Testis (tissue), 3 donors: ENCODE measurements around the gene SLC23A2. TPM values are rescaled to one million over a fixed set of nuclear protein-coding genes. Genes with fewer than 3 reads are reported as not detected.
A peak's percentile ranks its signal among the peaks of the same experiment; 100 is the strongest.

ENCODE experiments used
- DNase-seq: peaks from one replicate; pipeline ENCODE4 v3.0.0-alpha.2; 2019
- H3K27ac ChIP-seq, 2 donors: fragments of 200-600 bp; sonication (generic); one replicate each; pipeline ENCODE4 v1.5.1; 2019
- H3K27me3 ChIP-seq: fragments of 200-600 bp; sonication (generic); one replicate; pipeline ENCODE4 v1.5.1; 2019
- H3K36me3 ChIP-seq: fragments of 200-600 bp; sonication (generic); one replicate; pipeline ENCODE4 v1.5.1; 2017; ENCODE audit warnings: low read depth; ENCODE audit errors: missing control alignments
- H3K4me1 ChIP-seq: fragments of 200-600 bp; sonication (generic); one replicate; pipeline ENCODE4 v1.5.1; 2019
- H3K4me3 ChIP-seq, 2 donors: fragments of 200-600 bp; sonication (generic); one replicate each; pipeline ENCODE4 v1.5.1; 2017 to 2019
- H3K9me3 ChIP-seq: fragments of 200-600 bp; sonication (generic); one replicate; pipeline ENCODE4 v1.5.1; 2017
- POLR2A ChIP-seq: fragments of 450-650 bp; IDR thresholded peaks from one replicate; pipeline ENCODE4 v1.6.1; 2017; ENCODE audit warnings: antibody characterized with exemption, mild to moderate bottlenecking, moderate library complexity
- WGBS, 2 donors: methylation state at CpG; one replicate each; pipeline ENCODE4 v1.1.5; 2018; 5-methylcytosine and 5-hydroxymethylcytosine counted together
- intact Hi-C: fragments of 100-400 bp; cut with DNase I; formaldehyde crosslinking; loops from one replicate; pipeline ENCODE4 v1.15.1; 2023; ENCODE audit warnings: low total_unique reads
- polyA plus RNA-seq: library from polyadenylated mRNA; stranded (reverse); fragments of 350-450 nt; fragmentation: Illumina TruSeq; extraction: RNeasy Lipid Tissue Mini Kit (QIAGEN cat#74804); gene quantifications from one replicate; pipeline ENCODE4 v1.2.3, GENCODE V29; 2014; ENCODE audit warnings: low read depth, low replicate concordance; ENCODE audit not compliant: insufficient read depth
- total RNA-seq, 2 donors: library from RNA; depleted of rRNA; stranded (reverse); fragments of >200 nt; gene quantifications; one replicate each; pipeline ENCODE4 v1.2.3, GENCODE V29; 2016
- TF ChIP-seq, protein P1 (sequence below), 3 experiments: fragments of 450-650 bp in 2 of 3; fragments of 200-600 bp in 1 of 3; sonication (generic) in 1 of 3; IDR thresholded peaks; one replicate each; pipeline ENCODE4 v1.5.1; 2016 to 2019; ENCODE audit warnings: antibody characterized with exemption in 3 of 3, mild to moderate bottlenecking in 2 of 3, moderate library complexity in 1 of 3

Gene SLC23A2
- total and polyA plus RNA-seq, 3 donors from 2014 or later: 23.6 to 49.3 (median 40.7) TPM

DNA sequence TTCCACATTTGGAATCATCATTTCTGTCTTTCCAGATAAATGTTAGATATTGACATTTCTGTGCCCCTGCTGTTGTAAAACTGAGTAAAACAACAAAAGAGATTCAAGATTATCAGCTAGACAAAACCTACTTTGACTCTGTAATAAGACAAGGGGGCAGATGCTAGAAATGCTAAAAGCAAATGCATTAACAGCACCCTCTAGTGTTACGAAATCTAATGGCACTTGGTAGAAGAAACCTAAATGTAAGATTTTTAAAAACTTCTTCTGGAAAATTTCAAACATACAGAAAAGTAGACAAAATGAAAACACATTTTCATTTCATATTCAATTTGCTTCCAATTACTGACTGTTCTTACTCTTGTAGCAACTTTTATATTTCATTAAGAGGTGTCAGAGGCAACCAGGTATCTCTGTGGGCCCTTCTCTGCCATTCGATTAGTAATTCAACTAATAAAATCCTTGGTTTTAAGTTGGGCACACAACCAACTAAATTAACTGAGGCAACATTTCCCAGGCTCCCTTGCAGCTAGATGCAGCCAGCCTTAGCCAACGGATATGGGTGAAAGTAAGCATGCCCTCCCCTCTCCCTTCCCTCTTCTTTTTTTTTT is 45.0 kb downstream of the SLC23A2 start:
- peaks cover 1% of the 10 kb centered on the region for H3K4me1 ChIP-seq
- 66 to 73% methylated on average over 3 of the region's 3 CpGs for WGBS, 2 donors
- TF ChIP-seq, protein P1, sequence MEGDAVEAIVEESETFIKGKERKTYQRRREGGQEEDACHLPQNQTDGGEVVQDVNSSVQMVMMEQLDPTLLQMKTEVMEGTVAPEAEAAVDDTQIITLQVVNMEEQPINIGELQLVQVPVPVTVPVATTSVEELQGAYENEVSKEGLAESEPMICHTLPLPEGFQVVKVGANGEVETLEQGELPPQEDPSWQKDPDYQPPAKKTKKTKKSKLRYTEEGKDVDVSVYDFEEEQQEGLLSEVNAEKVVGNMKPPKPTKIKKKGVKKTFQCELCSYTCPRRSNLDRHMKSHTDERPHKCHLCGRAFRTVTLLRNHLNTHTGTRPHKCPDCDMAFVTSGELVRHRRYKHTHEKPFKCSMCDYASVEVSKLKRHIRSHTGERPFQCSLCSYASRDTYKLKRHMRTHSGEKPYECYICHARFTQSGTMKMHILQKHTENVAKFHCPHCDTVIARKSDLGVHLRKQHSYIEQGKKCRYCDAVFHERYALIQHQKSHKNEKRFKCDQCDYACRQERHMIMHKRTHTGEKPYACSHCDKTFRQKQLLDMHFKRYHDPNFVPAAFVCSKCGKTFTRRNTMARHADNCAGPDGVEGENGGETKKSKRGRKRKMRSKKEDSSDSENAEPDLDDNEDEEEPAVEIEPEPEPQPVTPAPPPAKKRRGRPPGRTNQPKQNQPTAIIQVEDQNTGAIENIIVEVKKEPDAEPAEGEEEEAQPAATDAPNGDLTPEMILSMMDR (IDR thresholded peaks at IDR 0.05): peak; percentile 65 to 84 (median 68)
- TF ChIP-seq POLR2A: no peak
- H3K27ac ChIP-seq: no peak overlapping the region
- H3K36me3 ChIP-seq: no peaks in the 10 kb centered on the region
- no peaks in the 10 kb centered on the region for H3K9me3 ChIP-seq
- H3K27me3 ChIP-seq: no peaks in the 10 kb centered on the region
- DNase-seq: no peak
- no peak overlapping the region for H3K4me3 ChIP-seq
- intact Hi-C loops: no loop called here

DNA sequence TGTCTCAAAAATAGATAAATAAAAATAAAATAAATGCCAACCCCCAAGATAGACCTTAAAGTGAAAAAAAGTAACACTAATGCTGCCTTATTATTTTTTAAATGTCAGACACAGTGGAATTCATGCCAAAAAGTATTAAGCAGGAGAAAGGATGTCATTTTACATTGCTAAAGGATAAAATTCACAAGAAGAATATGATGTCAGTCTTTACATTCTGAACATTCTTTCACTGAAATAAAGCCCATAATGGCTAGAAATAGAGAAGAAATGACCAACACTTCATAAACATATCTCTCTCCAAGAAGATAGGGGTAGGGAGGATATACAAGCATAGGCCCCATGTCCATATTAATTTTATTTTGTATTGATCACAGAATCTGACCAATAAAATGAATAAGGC is 47.4 kb downstream of the SLC23A2 start:
- Histone ChIP-seq H3K4me1 (peaks cover 7% of the 10 kb centered on the region), H3K36me3 (no peaks in the 10 kb centered on the region), H3K27me3 (no peaks in the 10 kb centered on the region), H3K27ac (no peak overlapping the region), H3K9me3 (no peaks in the 10 kb centered on the region), H3K4me3 (no peak overlapping the region)
- DNase-seq: no peak
- TF ChIP-seq POLR2A: no peak
- TF ChIP-seq, protein P1 (IDR thresholded peaks at IDR 0.05): no peak
- intact Hi-C loops: no loop called here

DNA sequence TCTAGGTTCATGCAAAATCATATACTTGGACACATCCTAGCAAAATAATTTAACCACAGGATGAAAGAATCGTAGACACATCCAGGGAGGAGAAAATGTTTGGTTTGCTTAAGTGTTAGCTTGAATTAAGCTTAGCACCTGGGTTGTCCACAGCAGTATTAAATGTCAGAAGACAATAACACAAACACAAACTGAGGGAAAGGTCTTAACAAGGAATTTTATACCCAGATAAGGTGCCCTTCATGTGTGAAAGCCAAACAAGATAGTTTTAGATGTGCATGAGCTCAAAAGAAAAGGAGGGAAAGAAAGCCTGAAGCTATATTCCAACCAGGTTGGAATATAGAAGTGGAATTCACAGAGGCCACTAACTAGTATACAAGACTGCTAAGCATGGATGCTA is 49.1 kb downstream of the SLC23A2 start:
- Histone ChIP-seq H3K9me3 (no peaks in the 10 kb centered on the region), H3K4me1 (peaks cover 14% of the 10 kb centered on the region), H3K27me3 (no peaks in the 10 kb centered on the region), H3K4me3 (no peak overlapping the region), H3K36me3 (no peaks in the 10 kb centered on the region), H3K27ac (no peak overlapping the region)
- intact Hi-C loops: no loop called here
- no peak for TF ChIP-seq POLR2A
- TF ChIP-seq, protein P1 (IDR thresholded peaks at IDR 0.05): no peak
- DNase-seq: no peak
- 100% methylated on average over 1 of the region's 1 CpG for WGBS, 2 donors

DNA sequence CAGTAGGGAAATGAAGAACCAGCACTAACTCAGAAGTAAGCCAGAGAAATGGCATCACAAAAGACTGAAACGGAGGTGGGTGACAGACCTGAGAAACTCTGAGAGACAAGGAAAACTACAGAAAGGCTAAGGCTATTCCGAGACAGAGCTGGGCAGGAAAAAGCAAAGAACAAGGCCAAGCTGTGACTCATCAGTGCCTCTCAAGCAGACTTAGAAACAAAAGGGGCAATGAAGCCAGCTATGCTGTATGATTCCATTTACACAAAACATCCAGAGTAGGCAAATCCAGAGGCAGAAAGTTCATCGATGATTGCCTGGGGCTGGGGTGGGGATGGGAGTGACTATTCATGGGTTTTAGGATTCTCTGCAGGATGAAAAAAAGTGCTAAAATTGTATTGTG is 50.0 kb downstream of the SLC23A2 start:
- Histone ChIP-seq H3K27me3 (no peaks in the 10 kb centered on the region), H3K36me3 (no peaks in the 10 kb centered on the region), H3K9me3 (no peaks in the 10 kb centered on the region), H3K4me3 (no peak overlapping the region), H3K27ac (peak overlapping the region; percentile 2 to 53), H3K4me1 (peaks cover 17% of the 10 kb centered on the region)
- DNase-seq: peak; percentile 29
- intact Hi-C loops: no loop called here
- 39 to 65% methylated on average over 3 of the region's 3 CpGs for whole genome bisulfite sequencing, 2 donors
- TF ChIP-seq POLR2A: no peak
- TF ChIP-seq, protein P1 (IDR thresholded peaks at IDR 0.05): no peak

DNA sequence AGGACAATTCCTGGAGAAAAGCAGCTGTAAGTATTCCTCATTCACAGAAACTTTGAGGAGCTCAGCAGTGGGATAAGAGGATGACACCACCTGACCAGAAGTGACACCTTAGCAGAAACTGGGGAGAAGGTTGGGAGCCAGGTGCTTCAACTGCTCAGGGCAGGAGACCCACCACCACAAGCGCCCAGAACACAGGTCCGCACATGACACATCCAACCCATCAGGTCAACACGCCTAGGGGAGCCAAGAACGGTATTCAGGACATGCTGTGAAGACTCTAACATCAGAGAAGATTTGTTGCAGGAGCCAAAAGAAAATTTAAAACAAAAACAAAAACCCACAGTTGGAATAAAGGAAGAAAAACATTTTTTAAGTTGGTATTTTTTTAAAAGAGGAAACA is 50.5 kb downstream of the SLC23A2 start:
- Histone ChIP-seq H3K4me1 (peaks cover 17% of the 10 kb centered on the region), H3K4me3 (no peak overlapping the region), H3K36me3 (no peaks in the 10 kb centered on the region), H3K9me3 (no peaks in the 10 kb centered on the region), H3K27me3 (no peaks in the 10 kb centered on the region), H3K27ac (peak overlapping the region; percentile 2 to 53)
- intact Hi-C loops: no loop called here
- no peak for DNase-seq
- 85 to 92% methylated on average over 4 of the region's 4 CpGs for WGBS, 2 donors
- TF ChIP-seq POLR2A: no peak
- TF ChIP-seq, protein P1 (IDR thresholded peaks at IDR 0.05): no peak
